NCI-H2107 treated with DMSO at 0.1 percent for 48 hours (cell line): ENCODE results near the gene BOD1L1.
A peak's percentile ranks its signal among the peaks of the same experiment; 100 is the strongest.

ENCODE experiments used
- DNase-seq: peaks from one replicate; lab custom pipeline; 2025; ENCODE audit not compliant: unreplicated experiment; lab: John Stamatoyannopoulos, UW

Gene BOD1L1

GRCh38 chr4:13627606-13628311 lies at the start of gene BOD1L1:
TSS of gene BOD1L1 (minus strand) at chr4:13627725. CDS start at chr4:13627587, 138 bp downstream.
- DNase-seq, result peak; percentile 65

GRCh38 chr4:13674971-13675370 lies 47.4 kb upstream of the BOD1L1 start:
- no peak for DNase-seq

- DNase-seq, result no peak
Observed at GRCh38 chr4:13673167-13673566, 45.6 kb upstream of the BOD1L1 start.

- DNase-seq, result no peak
Observed at GRCh38 chr4:13670456-13671160, 43.1 kb upstream of the BOD1L1 start.

- DNase-seq, result no peak
Observed at GRCh38 chr4:13665701-13666660, 38.5 kb upstream of the BOD1L1 start.

- DNase-seq, result no peak
Observed at GRCh38 chr4:13659341-13660070, 32.0 kb upstream of the BOD1L1 start.

GRCh38 chr4:13656569-13657405 lies 29.3 kb upstream of the BOD1L1 start:
- no peak for DNase-seq

GRCh38 chr4:13654162-13654797 lies 26.8 kb upstream of the BOD1L1 start:
- no peak for DNase-seq

- no peak for DNase-seq
Observed at GRCh38 chr4:13653766-13654161, 26.2 kb upstream of the BOD1L1 start.

GRCh38 chr4:13647031-13647430 lies 19.5 kb upstream of the BOD1L1 start:
- no peak for DNase-seq

GRCh38 chr4:13645075-13645474 lies 17.6 kb upstream of the BOD1L1 start:
- no peak for DNase-seq

GRCh38 chr4:13642170-13642950 lies 14.8 kb upstream of the BOD1L1 start:
- no peak for DNase-seq

- no peak for DNase-seq
Observed at GRCh38 chr4:13641084-13641483, 13.6 kb upstream of the BOD1L1 start.

GRCh38 chr4:13640149-13640940 lies 12.8 kb upstream of the BOD1L1 start:
- DNase-seq, result no peak

GRCh38 chr4:13635286-13635799 lies 7.8 kb upstream of the BOD1L1 start:
- no peak for DNase-seq

- no peak for DNase-seq
Observed at GRCh38 chr4:13633671-13634070, 6.1 kb upstream of the BOD1L1 start.

GRCh38 chr4:13627178-13627605 lies 333 bp downstream of the BOD1L1 start:
- DNase-seq, result no peak
